GM12874 (cell line): ENCODE results near the gene BMP7.

ENCODE experiments used
- CTCF ChIP-seq: IDR thresholded peaks from 2 replicates; pipeline ENCODE4 v1.5.1; 2011; ENCODE audit warnings: low read depth, mild to moderate bottlenecking, control low read depth, low read length, moderate library complexity; ENCODE audit not compliant: insufficient read depth

Gene BMP7

GRCh38 chr20:57165427-57166004, 100.9 kb downstream of the BMP7 start:
- TF ChIP-seq CTCF: no peak

DNA sequence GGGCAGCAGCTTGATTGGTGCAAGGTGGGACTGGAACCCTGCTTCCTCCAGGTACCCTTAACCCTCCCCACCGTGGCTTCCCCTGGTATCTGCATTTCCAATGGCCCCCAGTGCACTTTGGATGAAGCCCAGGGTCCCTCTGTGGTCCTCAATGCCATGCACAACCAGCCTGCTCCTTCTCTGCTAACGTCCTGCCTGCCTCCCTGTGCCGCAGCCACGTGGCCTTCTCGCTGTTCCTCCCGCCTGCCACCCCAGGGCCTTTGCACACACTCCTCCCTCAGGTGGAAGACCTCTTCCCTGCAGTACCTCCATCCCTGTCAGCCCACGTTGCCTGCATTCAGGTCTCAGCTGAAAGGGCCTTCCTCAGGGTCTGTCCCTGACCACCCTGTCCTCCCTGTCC, 101.6 kb downstream of the BMP7 start:
- no peak for TF ChIP-seq CTCF

DNA sequence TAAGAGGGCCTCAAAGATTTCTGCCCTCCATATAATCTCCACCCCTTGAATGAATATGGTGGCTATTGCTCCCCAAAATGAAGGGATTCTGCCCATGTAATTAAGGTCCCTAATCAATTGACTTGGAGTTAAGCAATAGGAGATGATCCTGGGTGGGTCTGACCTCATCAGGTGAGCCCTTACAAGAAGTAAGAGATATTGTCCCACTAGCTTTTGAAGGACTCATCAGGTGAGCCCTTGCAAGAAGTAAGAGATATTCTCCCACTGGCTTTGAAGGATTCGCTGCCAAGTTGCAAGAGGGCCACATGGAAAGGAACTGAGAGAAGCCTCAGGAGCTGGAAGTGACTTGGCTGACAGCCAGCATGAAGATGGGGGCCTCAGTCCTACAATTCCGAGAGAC, 103.4 kb downstream of the BMP7 start:
- TF ChIP-seq CTCF: no peak

DNA sequence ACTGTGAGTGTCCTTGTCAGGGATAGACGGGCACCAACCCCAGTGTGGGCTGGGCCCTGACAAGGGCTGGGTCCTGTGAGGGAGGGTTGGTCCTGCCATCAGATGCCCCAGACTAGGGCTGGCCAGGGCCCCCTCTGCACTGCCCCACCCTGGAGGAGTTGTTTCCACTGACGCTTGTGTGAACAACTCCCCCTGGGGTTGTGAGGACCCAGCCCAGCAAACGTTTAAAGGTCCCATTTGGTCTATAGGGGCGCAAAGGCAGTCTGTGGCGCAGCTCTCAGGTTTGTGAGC, 104.1 kb downstream of the BMP7 start:
- no peak for TF ChIP-seq CTCF

DNA sequence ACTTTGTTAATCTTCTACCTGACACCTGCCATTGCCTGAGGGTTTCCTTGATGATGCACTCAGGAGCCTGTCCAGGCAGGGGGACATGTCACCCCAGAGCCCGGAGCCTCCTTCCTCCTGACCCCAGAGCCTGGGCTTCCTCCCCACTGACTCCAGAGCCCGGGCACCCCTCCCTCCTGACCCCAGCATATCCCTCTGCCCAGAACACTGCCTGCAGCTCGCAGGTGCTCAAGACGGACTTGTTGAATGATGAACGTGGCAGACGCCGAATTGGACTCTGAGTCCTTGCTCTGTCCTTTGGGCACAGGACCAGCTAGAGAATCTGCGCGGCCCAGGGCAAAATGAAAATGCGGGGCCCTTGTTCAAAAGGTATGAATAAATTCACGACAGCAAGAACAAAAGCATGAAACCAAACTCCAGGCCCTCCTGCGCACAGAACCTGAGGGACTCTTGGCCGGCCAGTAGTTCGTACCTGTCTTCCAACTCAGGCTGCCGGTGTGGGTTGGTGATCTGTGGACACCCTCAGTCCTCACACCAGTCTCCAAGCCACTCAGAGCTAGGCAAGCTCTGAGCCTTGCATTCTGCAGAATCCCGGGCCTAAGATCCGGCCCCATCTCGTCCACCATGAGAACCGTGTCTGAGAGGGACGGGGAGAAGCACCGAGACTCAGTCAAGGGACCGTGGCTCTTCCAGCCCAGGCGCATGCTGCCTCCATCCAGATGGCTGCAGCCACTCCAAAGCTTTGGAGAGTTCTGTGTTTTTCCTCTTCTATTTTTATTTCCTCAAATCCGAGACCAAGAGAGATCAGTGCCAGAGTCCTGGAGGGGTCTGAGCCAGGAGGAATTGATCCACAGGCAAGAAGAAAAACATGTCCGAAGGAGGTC, 104.7 kb downstream of the BMP7 start:
- TF ChIP-seq CTCF: no peak

DNA sequence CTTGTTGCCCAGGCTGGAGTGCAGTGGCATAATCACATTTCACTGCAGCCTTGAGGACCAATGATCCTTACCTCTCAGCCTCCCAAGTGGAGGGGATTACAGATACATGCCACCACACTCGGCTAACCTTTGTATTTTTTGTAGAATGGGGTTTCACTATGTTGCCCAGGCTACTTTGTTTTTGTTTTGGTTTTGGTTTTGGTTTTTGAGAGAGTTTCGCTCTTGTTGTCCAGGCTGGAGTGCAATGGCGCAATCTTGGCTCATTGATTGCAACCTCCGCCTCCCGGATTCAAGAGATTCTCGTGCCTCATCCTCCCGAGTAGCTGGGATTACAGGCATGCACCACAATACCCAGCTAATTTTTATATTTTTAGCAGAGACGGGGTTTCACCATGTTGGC, 105.5 kb downstream of the BMP7 start:
- no peak for TF ChIP-seq CTCF

DNA sequence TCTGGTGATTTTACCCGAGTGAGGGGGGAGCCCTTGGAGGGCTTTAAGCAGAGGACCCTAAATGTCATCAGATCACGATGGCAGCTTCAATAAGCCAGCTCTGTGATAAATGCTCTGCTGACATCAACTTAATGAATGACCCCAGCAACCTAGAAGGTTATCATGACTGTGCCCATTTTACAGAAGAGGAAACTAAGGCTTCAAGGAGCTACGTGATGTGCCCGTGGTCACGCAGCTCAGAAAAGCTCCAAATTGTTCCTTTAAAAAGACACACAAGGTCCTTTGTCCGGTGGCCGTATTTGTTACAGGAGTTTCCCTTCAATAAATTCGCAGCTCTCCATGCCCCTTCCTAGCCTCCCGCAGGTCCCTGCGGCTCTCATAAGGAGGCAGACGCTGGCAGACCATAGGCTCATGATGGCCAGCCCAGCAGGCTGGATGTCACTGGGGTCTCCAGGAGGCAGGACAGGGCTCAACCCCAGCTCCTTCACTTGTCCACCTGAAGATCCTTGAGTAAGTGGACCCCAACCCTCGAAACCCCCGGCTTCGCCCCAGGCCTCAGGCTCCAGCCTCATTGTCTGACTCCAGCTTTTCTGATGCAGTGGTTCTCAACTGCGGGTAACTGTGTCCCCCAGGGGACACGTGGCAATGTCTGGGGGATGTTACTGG, 106.4 kb downstream of the BMP7 start:
- TF ChIP-seq CTCF: no peak
